ENCODE data around the gene GOLGA6A.

The GOLGA6A gene

GRCh38 chr15:74039656-74040010 is 42.7 kb downstream of the GOLGA6A start:
- H3K27ac ChIP-seq: peak overlapping the region in 13 of 21 experiments; percentile 15 to 92 (median 75)

GRCh38 chr15:74038707-74039655 is 43.4 kb downstream of the GOLGA6A start:
- Histone ChIP-seq H3K27ac (peak overlapping the region in 13 of 21 experiments; percentile 14 to 92 (median 64)), H3K4me3 (no peak overlapping the region)

More at GRCh38 chr15:74039656-74040010, 42.7 kb downstream of the GOLGA6A start:
- no peak overlapping the region for H3K4me3 ChIP-seq

GRCh38 chr15:74037171-74038117 is 44.9 kb downstream of the GOLGA6A start:
- Histone ChIP-seq H3K27ac (no peak overlapping the region), H3K4me3 (no peak overlapping the region)

GRCh38 chr15:74036271-74037170 is 45.8 kb downstream of the GOLGA6A start:
- no peak overlapping the region for H3K4me3 ChIP-seq
- no peak overlapping the region for H3K27ac ChIP-seq

GRCh38 chr15:74035121-74036017 is 47.0 kb downstream of the GOLGA6A start:
- H3K27ac ChIP-seq: no peak overlapping the region

GRCh38 chr15:74034206-74034755 is 48.1 kb downstream of the GOLGA6A start:
- Histone ChIP-seq H3K4me3 (no peak overlapping the region), H3K27ac (no peak overlapping the region)

More at GRCh38 chr15:74035121-74036017, 47.0 kb downstream of the GOLGA6A start:
- no peak overlapping the region for H3K4me3 ChIP-seq

GRCh38 chr15:74032606-74033561 is 49.5 kb downstream of the GOLGA6A start:
- Histone ChIP-seq H3K4me3 (no peak overlapping the region), H3K27ac (peak overlapping the region in 5 of 21 experiments; percentile 4 to 20 (median 13))

GRCh38 chr15:74032046-74032445 is 50.3 kb downstream of the GOLGA6A start:
- H3K27ac ChIP-seq: no peak overlapping the region
- H3K4me3 ChIP-seq: no peak overlapping the region

GRCh38 chr15:74028646-74029045 is 53.7 kb downstream of the GOLGA6A start:
- H3K27ac ChIP-seq: no peak overlapping the region
- H3K4me3 ChIP-seq: no peak overlapping the region

GRCh38 chr15:74027688-74028087 is 54.7 kb downstream of the GOLGA6A start:
- no peak overlapping the region for H3K4me3 ChIP-seq
- no peak overlapping the region for H3K27ac ChIP-seq

- peak overlapping the region in 1 of 21 experiments; percentile 42 for H3K27ac ChIP-seq
- H3K4me3 ChIP-seq: no peak overlapping the region
Observed at GRCh38 chr15:74025436-74025835, 56.9 kb downstream of the GOLGA6A start.

- no peak overlapping the region for H3K4me3 ChIP-seq
- peak overlapping the region in 4 of 21 experiments; percentile 14 to 49 (median 37) for H3K27ac ChIP-seq
Observed at GRCh38 chr15:74024687-74025086, 57.7 kb downstream of the GOLGA6A start.

- H3K27ac ChIP-seq: no peak overlapping the region
- no peak overlapping the region for H3K4me3 ChIP-seq
Observed at GRCh38 chr15:74022706-74023470, 59.5 kb downstream of the GOLGA6A start.

Measured in skin epidermis (tissue), 12 donors.